H1 (cell line): ENCODE measurements around the gene TRIP13. TPM values are rescaled to one million over a fixed set of nuclear protein-coding genes. Genes with fewer than 3 reads are reported as not detected.

ENCODE experiments used
- CTCF ChIA-PET: fragments of 300-600 bp; sonication (Branson Sonifier 250); formaldehyde crosslinking; loops from one replicate; lab custom pipeline; 2021; ENCODE audit not compliant: partially characterized antibody; lab: Charles Lee
- POLR2A ChIA-PET: fragments of 300-600 bp; sonication (Branson Sonifier 250); formaldehyde crosslinking; loops from one replicate; lab custom pipeline; 2021; ENCODE audit warnings: inconsistent platforms; ENCODE audit not compliant: partially characterized antibody; lab: Charles Lee
- DNase-seq, 2 experiments: peaks; one replicate each; pipeline versions ENCODE4 v3.0.0 to v3.0.0-alpha.2; 2010 to 2022; ENCODE audit warnings: low spot score in 2 of 2, low read depth in 1 of 2, mixed read lengths in 1 of 2
- FAIRE-seq: peaks from 2 replicates; lab custom pipeline; 2011; peaks lifted over from hg19 to GRCh38; lab: Jason Lieb, UNC
- H2AFZ ChIP-seq: 2 replicates; pipeline ENCODE4 v1.8.1; 2012; ENCODE audit warnings: low read length, inconsistent platforms
- H2AK5ac ChIP-seq: 2 replicates; pipeline ENCODE4 v1.6.1; 2013; ENCODE audit warnings: low read depth, low read length
- H2BK120ac ChIP-seq: replicated peaks from 2 replicates; pipeline ENCODE3; 2013; ENCODE audit warnings: low read depth, low read length, inconsistent platforms
- H2BK12ac ChIP-seq: 2 replicates; pipeline ENCODE4 v1.6.1; 2013; ENCODE audit warnings: low read depth, low read length
- H2BK15ac ChIP-seq: 2 replicates; pipeline ENCODE4 v1.6.1; 2013; ENCODE audit warnings: low read length
- H2BK20ac ChIP-seq: 2 replicates; pipeline ENCODE4 v1.6.1; 2013; ENCODE audit warnings: low read length
- H2BK5ac ChIP-seq: 2 replicates; pipeline ENCODE4 v1.6.1; 2013; ENCODE audit warnings: low read depth, low read length
- H3K14ac ChIP-seq: 2 replicates; pipeline ENCODE4 v1.6.1; 2013; ENCODE audit warnings: inconsistent platforms; ENCODE audit not compliant: insufficient read length
- H3K18ac ChIP-seq: 2 replicates; pipeline ENCODE4 v1.6.1; 2013; ENCODE audit warnings: low read length; ENCODE audit errors: extremely low read depth
- H3K23ac ChIP-seq: 2 replicates; pipeline ENCODE4 v1.6.1; 2013; ENCODE audit warnings: inconsistent platforms; ENCODE audit not compliant: insufficient read length
- H3K23me2 ChIP-seq: 2 replicates; pipeline ENCODE4 v1.6.1; 2013; ENCODE audit warnings: low read depth, low read length
- H3K27ac ChIP-seq: 2 replicates; pipeline ENCODE4 v1.6.1; 2011; ENCODE audit warnings: low read depth, low read length, inconsistent platforms
- H3K27me3 ChIP-seq, 4 experiments: replicated peaks in 1 of 4; 1 replicate in 1 of 4; 2 replicates in 3 of 4; pipeline versions ENCODE4 v1.6.1 to v1.8.1; 2011 to 2013; ENCODE audit warnings: low read length in 3 of 4, mild to moderate bottlenecking in 3 of 4, inconsistent platforms in 2 of 4, mixed read lengths in 2 of 4, moderate library complexity in 1 of 4; ENCODE audit not compliant: control insufficient read depth in 3 of 4, insufficient read depth in 3 of 4; ENCODE audit errors: extremely low read depth in 1 of 4
- H3K36me3 ChIP-seq, 4 experiments: 2 replicates each; pipeline versions ENCODE4 v1.6.1 to v1.8.1; 2011 to 2013; ENCODE audit warnings: mild to moderate bottlenecking in 4 of 4, low read length in 3 of 4, moderate library complexity in 2 of 4, control low read depth in 1 of 4, inconsistent platforms in 1 of 4; ENCODE audit not compliant: insufficient read depth in 4 of 4, control insufficient read depth in 2 of 4
- H3K4ac ChIP-seq: replicated peaks from 2 replicates; pipeline ENCODE3; 2013; ENCODE audit warnings: low read length, low read depth, mixed read lengths, inconsistent platforms; ENCODE audit not compliant: insufficient read length
- H3K4me1 ChIP-seq, 4 experiments: replicated peaks in 1 of 4; 1 replicate in 1 of 4; 2 replicates in 3 of 4; pipeline versions ENCODE4 v1.6.1 to v1.8.1; 2011 to 2013; ENCODE audit warnings: low read length in 3 of 4, inconsistent platforms in 2 of 4, mixed read lengths in 1 of 4; ENCODE audit not compliant: insufficient read depth in 4 of 4, control insufficient read depth in 3 of 4
- H3K4me2 ChIP-seq, 2 experiments: 2 replicates each; pipeline versions ENCODE4 v1.6.1 to v1.8.1; 2011 to 2013; ENCODE audit warnings: low read depth in 2 of 2, low read length in 2 of 2, control low read depth in 1 of 2, inconsistent platforms in 1 of 2, mild to moderate bottlenecking in 1 of 2; ENCODE audit not compliant: insufficient read depth in 1 of 2
- H3K4me3 ChIP-seq, 4 experiments: fragments of 200-600, 300-600 bp in 1 of 4; sonication (generic), shearing (Covaris generic), sonication (Bioruptor Twin) in 1 of 4; 2 replicates each; pipeline versions ENCODE4 v1.5.1 to v1.8.1; 2011 to 2016; ENCODE audit warnings: low read length in 4 of 4, low read depth in 3 of 4, control low read depth in 2 of 4, inconsistent platforms in 2 of 4, mild to moderate bottlenecking in 2 of 4, mixed read lengths in 1 of 4, moderate library complexity in 1 of 4; ENCODE audit not compliant: insufficient read depth in 2 of 4; ENCODE audit errors: extremely low read depth in 1 of 4
- H3K56ac ChIP-seq: replicated peaks from 2 replicates; pipeline ENCODE3; 2013; ENCODE audit warnings: low read depth, mild to moderate bottlenecking, mixed read lengths, low read length, inconsistent platforms; ENCODE audit not compliant: insufficient read length
- H3K79me1 ChIP-seq: 2 replicates; pipeline ENCODE4 v1.6.1; 2013; ENCODE audit warnings: low read depth, low read length, control low read depth
- H3K79me2 ChIP-seq, 2 experiments: 2 replicates each; pipeline versions ENCODE4 v1.6.1 to v1.8.1; 2012 to 2013; ENCODE audit warnings: low read length in 2 of 2, mild to moderate bottlenecking in 2 of 2, inconsistent platforms in 1 of 2; ENCODE audit not compliant: insufficient read depth in 2 of 2, control insufficient read depth in 1 of 2
- H3K9ac ChIP-seq, 4 experiments: replicated peaks in 1 of 4; 1 replicate in 1 of 4; 2 replicates in 3 of 4; pipeline versions ENCODE4 v1.6.1 to v1.8.1; 2011 to 2013; ENCODE audit warnings: low read depth in 3 of 4, low read length in 3 of 4, control low read depth in 2 of 4, mild to moderate bottlenecking in 2 of 4, moderate library complexity in 2 of 4, inconsistent platforms in 1 of 4; ENCODE audit errors: extremely low read depth in 1 of 4
- H3K9me3 ChIP-seq, 2 experiments: 2 replicates each; pipeline versions ENCODE4 v1.6.1 to v1.8.1; 2012 to 2013; ENCODE audit warnings: mild to moderate bottlenecking in 2 of 2, moderate library complexity in 2 of 2, control low read depth in 1 of 2, inconsistent platforms in 1 of 2, low read depth in 1 of 2, low read length in 1 of 2, mixed read lengths in 1 of 2; ENCODE audit not compliant: insufficient read depth in 2 of 2
- H4K20me1 ChIP-seq, 2 experiments: replicated peaks in 1 of 2; 2 replicates each; pipeline versions ENCODE3 to v1.8.1; 2011 to 2013; ENCODE audit warnings: inconsistent platforms in 2 of 2, low read length in 2 of 2, mild to moderate bottlenecking in 1 of 2; ENCODE audit not compliant: insufficient read depth in 2 of 2, control insufficient read depth in 1 of 2
- H4K5ac ChIP-seq: 2 replicates; pipeline ENCODE4 v1.6.1; 2013; ENCODE audit warnings: low read length, low read depth, mixed read lengths, inconsistent platforms; ENCODE audit not compliant: insufficient read length
- H4K8ac ChIP-seq: 2 replicates; pipeline ENCODE4 v1.8.0; 2013; ENCODE audit warnings: mild to moderate bottlenecking, moderate library complexity, low read length, inconsistent platforms; ENCODE audit not compliant: insufficient read depth; ENCODE audit errors: extremely low read depth
- H4K91ac ChIP-seq: replicated peaks from 2 replicates; pipeline ENCODE3; 2013; ENCODE audit warnings: low read length, mixed read lengths, inconsistent platforms; ENCODE audit not compliant: insufficient read length
- ATF2 ChIP-seq: IDR thresholded peaks from 2 replicates; pipeline ENCODE4 v1.6.1; 2012; ENCODE audit warnings: low read length, inconsistent platforms
- CEBPB ChIP-seq: IDR thresholded peaks from 2 replicates; pipeline ENCODE4 v1.6.1; 2012; ENCODE audit warnings: low read depth, low read length
- HDAC6 ChIP-seq: IDR thresholded peaks from one replicate; pipeline ENCODE4 v1.7.1; 2012; ENCODE audit warnings: low read depth, mild to moderate bottlenecking, inconsistent platforms, low read length, moderate library complexity
- JUND ChIP-seq: IDR thresholded peaks from 2 replicates; pipeline ENCODE4 v1.6.1; 2011; ENCODE audit warnings: mild to moderate bottlenecking, improper control_type of control experiment, low read length
- KDM1A ChIP-seq: fragments of 200-600, 300-600 bp; sonication (generic); IDR thresholded peaks from 2 replicates; pipeline ENCODE4 v1.7.1; 2016; ENCODE audit warnings: mild to moderate bottlenecking, low read length, borderline replicate concordance
- KDM4A ChIP-seq: IDR thresholded peaks from one replicate; pipeline ENCODE4 v1.7.1; 2012; ENCODE audit warnings: low read depth, mild to moderate bottlenecking, moderate library complexity, low read length, inconsistent platforms; ENCODE audit not compliant: severe bottlenecking
- RNF2 ChIP-seq: fragments of 200-900, 300-1000 bp; sonication (generic); IDR thresholded peaks from 2 replicates; pipeline ENCODE4 v1.7.1; 2016; ENCODE audit warnings: borderline replicate concordance, low read depth, mild to moderate bottlenecking, antibody characterized with exemption, low read length; ENCODE audit not compliant: poor library complexity, severe bottlenecking; ENCODE audit errors: missing control alignments
- SAP30 ChIP-seq: fragments of 300-600 bp; sonication (generic); IDR thresholded peaks from 2 replicates; pipeline ENCODE4 v1.7.1; 2012; ENCODE audit warnings: low read length, moderate library complexity, mild to moderate bottlenecking, inconsistent platforms; ENCODE audit not compliant: insufficient read depth, insufficient replicate concordance
- SIX5 ChIP-seq: IDR thresholded peaks from 2 replicates; pipeline ENCODE4 v1.6.1; 2011; ENCODE audit warnings: mild to moderate bottlenecking, low read depth, low read length
- WGBS, 2 experiments: shearing (Covaris generic) in 1 of 2; methylation state at CpG; one replicate each; pipeline versions ENCODE4 v1.1.6 to v1.1.7; 2013 to 2015; ENCODE audit warnings: low lambda C conversion rate in 2 of 2, mixed read lengths in 2 of 2, inconsistent platforms in 1 of 2, low coverage in 1 of 2, missing lambda C conversion rate in 1 of 2; ENCODE audit not compliant: insufficient replicate concordance in 2 of 2, insufficient coverage in 1 of 2, insufficient read length in 1 of 2; ENCODE audit errors: extremely low coverage in 1 of 2, missing lambda C conversion rate in 1 of 2; 5-methylcytosine and 5-hydroxymethylcytosine counted together
- polyA plus RNA-seq, 7 experiments: library from polyadenylated mRNA; depleted of rRNA in 3 of 7; stranded (reverse) in 5 of 7; unstranded in 2 of 7; fragments of >200 nt in 5 of 7; fragments of 200-250 nt in 2 of 7; gene quantifications; 1 replicate in 5 of 7; 2 replicates in 1 of 7; 4 replicates in 1 of 7; pipeline versions ENCODE4 v1.2.1 to v1.2.3, GENCODE V29; 2011 to 2013; ENCODE audit warnings: missing spikeins in 2 of 7, mixed read lengths in 2 of 7
- total RNA-seq: library from RNA; stranded (reverse); fragmentation: NEBNext Ultra II Directional; extraction: Animal tissue kit (Norgen Biotek cat#: 25700); gene quantifications from 2 replicates; pipeline ENCODE4 v1.2.1, GENCODE V29; 2021
- TF ChIP-seq, protein P1 (sequence below): IDR thresholded peaks from 2 replicates; pipeline ENCODE4 v1.6.1; 2012; ENCODE audit warnings: inconsistent platforms

Gene TRIP13
- total and polyA plus RNA-seq, 2 of the 8 experiments (the other 6 are each of a cell fraction or from before 2014, with no cell fraction given) = 20.0 to 39.2 TPM

- peaks cover 20 to 49% (median 39%) of the 10 kb centered on the region in 4 experiments for H3K36me3 ChIP-seq
- no peak overlapping the region for H4K91ac ChIP-seq
- no peak overlapping the region for H3K9ac ChIP-seq
- no peak overlapping the region for H2BK20ac ChIP-seq
- H3K4ac ChIP-seq = no peak overlapping the region
- H3K27ac ChIP-seq = no peak overlapping the region
- H3K27me3 ChIP-seq = no peaks in the 10 kb centered on the region
- no peak for DNase-seq
- no peak overlapping the region for H3K23ac ChIP-seq
- H3K18ac ChIP-seq = no peak overlapping the region
- H2BK5ac ChIP-seq = no peak overlapping the region
- no peak overlapping the region for H4K8ac ChIP-seq
- POLR2A ChIA-PET = interaction anchor here (0.9 to 4.4 kb wide), 5 partner anchors 8 to 39 kb away, joined by 3 to 25 read pairs (median 4); partner anchors contain the start of genes BRD9 and TRIP13
- CTCF ChIA-PET = interaction anchor here (1.1 to 3.3 kb wide), 6 partner anchors 9 to 464 kb away, joined by 3 to 38 read pairs (median 4); partner anchors contain the start of genes BRD9 and TRIP13
- H2BK12ac ChIP-seq = no peak overlapping the region
- H3K4me1 ChIP-seq = no peaks in the 10 kb centered on the region
- H2BK15ac ChIP-seq = no peak overlapping the region
- no peak overlapping the region for H3K4me2 ChIP-seq
- H3K79me1 ChIP-seq = peaks cover 3% of the 10 kb centered on the region
- peaks cover 4 to 6% of the 10 kb centered on the region in 2 experiments for H4K20me1 ChIP-seq
- no peak for FAIRE-seq
- H2BK120ac ChIP-seq = no peak overlapping the region
- no peak overlapping the region for H3K4me3 ChIP-seq
- H3K79me2 ChIP-seq = peaks cover 0 to 9% of the 10 kb centered on the region in 2 experiments; a peak in 2 of 4 replicates
- H3K56ac ChIP-seq = no peak overlapping the region
- H4K5ac ChIP-seq = no peak overlapping the region
- no peak overlapping the region for H3K14ac ChIP-seq
- H2AK5ac ChIP-seq = no peak overlapping the region
- no peaks in the 10 kb centered on the region for H3K9me3 ChIP-seq
- H2AFZ ChIP-seq = no peak overlapping the region
- 91% methylated on average over 4 of the region's 4 CpGs; no CpG with 5 or more reads in 1 of the 2 experiments for WGBS, 2 experiments
- H3K23me2 ChIP-seq = no peaks in the 10 kb centered on the region
- TF ChIP-seq SIX5 = no peak
- no peak for TF ChIP-seq HDAC6
- TF ChIP-seq SAP30 = no peak
- no peak for TF ChIP-seq CEBPB
- TF ChIP-seq RNF2 = no peak
- TF ChIP-seq, protein P1, sequence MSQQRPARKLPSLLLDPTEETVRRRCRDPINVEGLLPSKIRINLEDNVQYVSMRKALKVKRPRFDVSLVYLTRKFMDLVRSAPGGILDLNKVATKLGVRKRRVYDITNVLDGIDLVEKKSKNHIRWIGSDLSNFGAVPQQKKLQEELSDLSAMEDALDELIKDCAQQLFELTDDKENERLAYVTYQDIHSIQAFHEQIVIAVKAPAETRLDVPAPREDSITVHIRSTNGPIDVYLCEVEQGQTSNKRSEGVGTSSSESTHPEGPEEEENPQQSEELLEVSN = no peak
- TF ChIP-seq KDM1A = no peak
- no peak for TF ChIP-seq KDM4A
- no peak for TF ChIP-seq JUND
- TF ChIP-seq ATF2 = no peak
These were observed 8.1 kb downstream of the TRIP13 start for GRCh38 chr5:900781-901180.
